Activated CD4-positive, CD25-positive, alpha-beta regulatory T cell treated with anti-CD3 and anti-CD28 coated beads, Interleukin-2, amount 50 U/mL, for 16 hours (primary cell): Measurements from ENCODE around the gene GALC.

ENCODE experiments used
- DNase-seq: peaks from one replicate; pipeline ENCODE4 v3.0.0-alpha.2; 2020; ENCODE audit warnings: low read depth, low spot score

The GALC gene

DNA sequence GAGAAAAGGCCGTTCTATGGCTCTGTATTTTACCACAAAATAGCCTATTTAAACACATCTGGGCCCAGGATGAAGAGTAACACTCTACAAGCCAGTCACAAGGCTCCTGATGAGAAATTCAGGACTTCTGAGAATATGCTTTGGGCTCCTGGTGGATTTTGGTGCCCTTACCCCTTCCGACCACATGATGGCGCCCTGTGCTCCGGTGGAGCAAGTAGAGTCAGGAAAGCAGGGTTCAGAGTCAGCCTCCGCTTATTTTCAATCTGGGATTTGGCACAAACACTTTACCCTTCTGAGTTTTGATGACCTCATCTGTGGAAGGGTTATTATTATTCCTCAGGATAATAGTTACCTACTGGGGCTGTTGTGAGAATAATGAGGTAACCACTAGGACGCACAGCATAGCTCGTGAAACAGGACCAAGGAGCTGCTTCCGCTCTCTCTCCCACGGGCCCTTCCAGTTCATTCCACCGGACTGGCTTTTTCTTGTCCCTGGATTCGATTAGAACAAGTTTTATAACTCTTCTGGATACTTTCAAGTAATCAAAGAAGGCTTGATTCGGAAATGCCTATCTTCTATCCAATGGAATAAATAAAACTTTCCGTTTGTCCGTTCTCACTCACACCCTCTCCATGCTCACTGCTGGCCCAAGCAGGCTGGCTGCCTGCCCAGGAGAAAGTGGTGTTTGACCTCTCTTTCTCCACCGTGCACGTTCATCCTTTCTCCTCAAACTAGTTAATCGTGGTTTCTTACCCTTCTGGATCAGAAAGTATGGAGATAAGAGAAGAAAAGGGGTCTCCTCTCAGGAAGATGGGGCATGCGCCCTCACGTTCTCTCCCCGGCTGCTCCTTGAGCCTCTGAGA, 104.6 kb downstream of the GALC start:
- no peak for DNase-seq

DNA sequence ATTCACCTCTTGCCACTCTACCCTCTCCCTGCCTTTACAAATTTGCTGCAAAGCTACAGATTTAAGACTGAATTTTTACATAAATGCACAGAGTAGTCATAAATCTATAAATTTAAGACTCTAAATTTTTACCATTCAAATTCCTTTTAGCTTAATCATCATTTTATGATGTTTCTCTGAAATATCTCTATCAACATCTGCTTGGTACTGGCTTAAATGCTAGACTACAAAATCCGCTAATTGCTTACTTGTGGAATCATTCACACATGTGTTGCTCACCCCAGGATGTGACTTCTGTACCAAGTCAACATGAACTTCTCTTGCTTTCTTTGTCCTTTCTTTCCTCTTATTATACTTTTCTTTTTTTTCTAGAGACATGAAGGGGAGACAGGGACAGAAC, 109.2 kb downstream of the GALC start:
- no peak for DNase-seq
